Upper lobe of right lung (tissue), 1 donor: Measurements from ENCODE around the gene KRTAP19-4. TPM values are rescaled to one million over a fixed set of nuclear protein-coding genes. Genes with fewer than 3 reads are reported as not detected.

Experiments
- ATAC-seq: fragments of 200-7000 bp; cut with Tn5 transposase; one replicate; pipeline ENCODE4 v1.9.1; 2020; ENCODE audit warnings: mild to moderate bottlenecking, moderate library complexity
- DNase-seq: peaks from one replicate; pipeline ENCODE4 v3.0.0-alpha.2; 2020
- H3K27ac ChIP-seq: fragments of 200-600 bp; one replicate; pipeline ENCODE4 v1.8.0; 2022
- H3K27me3 ChIP-seq: fragments of 200-600 bp; one replicate; pipeline ENCODE4 v1.8.0; 2022; ENCODE audit warnings: mild to moderate bottlenecking
- H3K36me3 ChIP-seq: fragments of 200-600 bp; one replicate; pipeline ENCODE4 v1.8.0; 2022
- H3K4me1 ChIP-seq: fragments of 200-600 bp; one replicate; pipeline ENCODE4 v1.8.0; 2022
- H3K4me3 ChIP-seq: fragments of 200-600 bp; one replicate; pipeline ENCODE4 v1.8.0; 2022; ENCODE audit warnings: mild to moderate bottlenecking
- H3K9me3 ChIP-seq: fragments of 200-600 bp; one replicate; pipeline ENCODE4 v1.8.0; 2022
- CTCF ChIP-seq: fragments of 200-600 bp; IDR thresholded peaks from one replicate; pipeline ENCODE4 v1.8.0; 2022; ENCODE audit warnings: antibody characterized with exemption
- intact Hi-C: fragments of 100-400 bp; cut with DNase I; formaldehyde crosslinking; loops from one replicate; pipeline ENCODE4 v1.11.0; 2022
- total RNA-seq: library from RNA; stranded (reverse); fragmentation: NEBNext Ultra II Directional; extraction: Animal tissue kit (Norgen Biotek cat#: 25700); gene quantifications from one replicate; pipeline ENCODE4 v1.2.1, GENCODE V29; 2021
- donor health status: DM: no; HTN: yes; CAD: no; lungs with severe emphysema.

KRTAP19-4 gene
- total RNA-seq, 1 donor from 2014 or later, result not detected

GRCh38 chr21:30502041-30502440 lies 5.1 kb upstream of the KRTAP19-4 start, which contains the start of gene KRTAP19-5:
Gene KRTAP19-5, minus strand, starts transcription at chr21:30502141. Its CDS starts 51 bp downstream, at chr21:30502090.
- Histone ChIP-seq H3K9me3 (no peaks in the 10 kb centered on the region), H3K27me3 (no peaks in the 10 kb centered on the region), H3K27ac (no peak within 1 kb of the TSS), H3K36me3 (no peaks in the 10 kb centered on the region), H3K4me3 (no peak within 1 kb of the TSS), H3K4me1 (no peaks in the 10 kb centered on the region)
- TF ChIP-seq CTCF, result no peak
- no peak for DNase-seq
- intact Hi-C loops, result no loop called here
- no peak for ATAC-seq

GRCh38 chr21:30491963-30492428 lies 5.0 kb downstream of the KRTAP19-4 start, which contains the start of gene KRTAP19-3:
Gene KRTAP19-3, minus strand, starts transcription at chr21:30492013. Its CDS starts 56 bp downstream, at chr21:30491957.
- no peak for TF ChIP-seq CTCF
- ATAC-seq (no peak), DNase-seq (no peak)
- H3K27me3 ChIP-seq, result no peaks in the 10 kb centered on the region
- no peaks in the 10 kb centered on the region for H3K4me1 ChIP-seq
- H3K9me3 ChIP-seq, result no peaks in the 10 kb centered on the region
- no peaks in the 10 kb centered on the region for H3K36me3 ChIP-seq
- H3K4me3 ChIP-seq, result no peak within 1 kb of the TSS
- no peak within 1 kb of the TSS for H3K27ac ChIP-seq
- intact Hi-C loops, result no loop called here

- no peak for TF ChIP-seq CTCF
- no peaks in the 10 kb centered on the region for H3K27me3 ChIP-seq
- peak; percentile 29 for ATAC-seq
- DNase-seq, result no peak
- H3K4me3 ChIP-seq, result no peak within 1 kb of the TSS
- no peaks in the 10 kb centered on the region for H3K9me3 ChIP-seq
- intact Hi-C loops, result no loop called here
- H3K36me3 ChIP-seq, result no peaks in the 10 kb centered on the region
- no peaks in the 10 kb centered on the region for H3K4me1 ChIP-seq
- H3K27ac ChIP-seq, result no peak within 1 kb of the TSS
Observed at GRCh38 chr21:30487336-30487735, 9.6 kb downstream of the KRTAP19-4 start, which contains the start of gene KRTAP19-2. Gene KRTAP19-2, minus strand, starts transcription at chr21:30487436. Its CDS starts 88 bp downstream, at chr21:30487348.

- H3K36me3 ChIP-seq, result no peaks in the 10 kb centered on the region
- ATAC-seq, result no peak
- no peaks in the 10 kb centered on the region for H3K9me3 ChIP-seq
- no peak for DNase-seq
- H3K4me1 ChIP-seq, result no peaks in the 10 kb centered on the region
- no peak overlapping the region for H3K4me3 ChIP-seq
- no peaks in the 10 kb centered on the region for H3K27me3 ChIP-seq
- no peak for TF ChIP-seq CTCF
- intact Hi-C loops, result no loop called here
- H3K27ac ChIP-seq, result no peak overlapping the region
Observed at GRCh38 chr21:30486180-30486579, 10.8 kb downstream of the KRTAP19-4 start.

GRCh38 chr21:30482130-30482529 lies 14.8 kb downstream of the KRTAP19-4 start:
- ATAC-seq (no peak), DNase-seq (no peak)
- no peaks in the 10 kb centered on the region for H3K36me3 ChIP-seq
- intact Hi-C loops, result no loop called here
- no peaks in the 10 kb centered on the region for H3K4me1 ChIP-seq
- no peak overlapping the region for H3K4me3 ChIP-seq
- no peaks in the 10 kb centered on the region for H3K27me3 ChIP-seq
- H3K27ac ChIP-seq, result no peak overlapping the region
- H3K9me3 ChIP-seq, result no peaks in the 10 kb centered on the region
- TF ChIP-seq CTCF, result no peak

- intact Hi-C loops, result no loop called here
- no peak for TF ChIP-seq CTCF
- Histone ChIP-seq H3K27ac (no peak within 1 kb of the TSS), H3K4me1 (no peaks in the 10 kb centered on the region), H3K27me3 (no peaks in the 10 kb centered on the region), H3K36me3 (no peaks in the 10 kb centered on the region), H3K4me3 (no peak within 1 kb of the TSS), H3K9me3 (no peaks in the 10 kb centered on the region)
- no peak for DNase-seq
- ATAC-seq, result no peak
Observed at GRCh38 chr21:30480145-30480544, 16.8 kb downstream of the KRTAP19-4 start, which contains the start of gene KRTAP19-1. Gene KRTAP19-1, minus strand, starts transcription at chr21:30480367. Its CDS starts 50 bp downstream, at chr21:30480317.
